HL-60 (cell line): ENCODE measurements around the gene VASH2.

ENCODE experiments used
- CTCF ChIP-seq: IDR thresholded peaks from one replicate; pipeline ENCODE4 v1.5.1; 2011; ENCODE audit warnings: low read length, control low read depth, inconsistent platforms; ENCODE audit not compliant: insufficient read depth
- POLR2AphosphoS5 ChIP-seq: IDR thresholded peaks from 2 replicates; pipeline ENCODE4 v1.6.1; 2012; ENCODE audit warnings: low read depth

- TF ChIP-seq CTCF (no peak), POLR2AphosphoS5 (no peak)
These were observed 11.5 kb upstream of the VASH2 start for GRCh38 chr1:212938846-212939245.
